ENCODE measurements around the gene CPNE2.

Gene CPNE2

GRCh38 chr16:57111420-57111819 is 19.0 kb downstream of the CPNE2 start:
- DNase-seq (ENCODE audit: low spot score): no peak
- in situ Hi-C loops (cut with MboI; ENCODE audit: low pct_unique_long_range_greater_than_20kb, low sequenced_read_pairs, unreplicated experiment): no loop called here
- TF ChIP-seq CTCF (IDR thresholded peaks at IDR 0.05; ENCODE audit: extremely low read depth, insufficient read depth, missing control alignments): no peak

GRCh38 chr16:57112403-57113041 is 20.1 kb downstream of the CPNE2 start:
- in situ Hi-C loops (cut with MboI; ENCODE audit: low pct_unique_long_range_greater_than_20kb, low sequenced_read_pairs, unreplicated experiment): no loop called here
- no peak for DNase-seq (ENCODE audit: low spot score)
- TF ChIP-seq CTCF (IDR thresholded peaks at IDR 0.05; ENCODE audit: extremely low read depth, insufficient read depth, missing control alignments): no peak

GRCh38 chr16:57113042-57113453 is 20.7 kb downstream of the CPNE2 start:
- no peak for TF ChIP-seq CTCF (IDR thresholded peaks at IDR 0.05; ENCODE audit: extremely low read depth, insufficient read depth, missing control alignments)
- in situ Hi-C loops (cut with MboI; ENCODE audit: low pct_unique_long_range_greater_than_20kb, low sequenced_read_pairs, unreplicated experiment): no loop called here
- DNase-seq (ENCODE audit: low spot score): no peak

GRCh38 chr16:57113664-57114063 is 21.3 kb downstream of the CPNE2 start:
- TF ChIP-seq CTCF (IDR thresholded peaks at IDR 0.05; ENCODE audit: extremely low read depth, insufficient read depth, missing control alignments): no peak
- in situ Hi-C loops (cut with MboI; ENCODE audit: low pct_unique_long_range_greater_than_20kb, low sequenced_read_pairs, unreplicated experiment): no loop called here
- DNase-seq (ENCODE audit: low spot score): no peak

GRCh38 chr16:57115168-57115513 is 22.8 kb downstream of the CPNE2 start:
- no peak for TF ChIP-seq CTCF (IDR thresholded peaks at IDR 0.05; ENCODE audit: extremely low read depth, insufficient read depth, missing control alignments)
- DNase-seq (ENCODE audit: low spot score): no peak
- in situ Hi-C loops (cut with MboI; ENCODE audit: low pct_unique_long_range_greater_than_20kb, low sequenced_read_pairs, unreplicated experiment): no loop called here

GRCh38 chr16:57115514-57116182 is 23.3 kb downstream of the CPNE2 start:
- in situ Hi-C loops (cut with MboI; ENCODE audit: low pct_unique_long_range_greater_than_20kb, low sequenced_read_pairs, unreplicated experiment): no loop called here
- no peak for DNase-seq (ENCODE audit: low spot score)
- no peak for TF ChIP-seq CTCF (IDR thresholded peaks at IDR 0.05; ENCODE audit: extremely low read depth, insufficient read depth, missing control alignments)
